ENCODE measurements around the gene GPR84. TPM values are rescaled to one million over a fixed set of nuclear protein-coding genes. Genes with fewer than 3 reads are reported as not detected.

Gene GPR84
- total and polyA plus RNA-seq, 2 of the 8 experiments (the other 6 are each of a cell fraction or from before 2014, with no cell fraction given): 0.09 TPM; not detected in 1

DNA sequence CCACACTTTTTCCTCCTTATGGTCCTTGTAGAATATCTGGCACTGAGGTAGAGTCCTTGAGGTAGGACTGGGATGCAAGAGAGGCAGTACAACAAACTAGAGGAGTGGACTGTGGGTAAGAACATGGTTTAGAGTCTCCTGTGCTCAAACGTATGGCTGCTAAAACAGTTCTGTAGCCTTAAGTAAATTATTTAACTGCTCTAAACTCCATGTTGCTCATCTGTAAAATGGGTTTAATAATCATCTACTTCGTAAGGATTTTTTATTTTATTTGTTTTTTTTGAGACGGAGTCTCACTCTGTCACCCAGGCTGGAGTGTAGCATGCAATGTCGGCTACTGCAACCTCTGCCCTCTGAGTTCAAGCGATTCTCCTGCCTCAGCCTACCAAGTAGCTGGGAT lies 42.9 kb downstream of the GPR84 start:
- 0 out of 2 replicates have a peak, but pooled peaks cover 4% of the 10 kb centered on the region for H3K23me2 ChIP-seq (ENCODE audit: low read depth, low read length)
- H2BK15ac ChIP-seq (ENCODE audit: low read length): no peak overlapping the region
- FAIRE-seq: no peak
- H3K56ac ChIP-seq (replicated peaks; ENCODE audit: insufficient read length, low read depth, low read length): no peak overlapping the region
- no peak overlapping the region for H2BK5ac ChIP-seq (ENCODE audit: low read depth, low read length)
- no peak overlapping the region for H3K4me3 ChIP-seq (ENCODE audit: extremely low read depth in 1 of 4, insufficient read depth in 2 of 4, low read depth in 3 of 4, low read length in 4 of 4)
- H2BK120ac ChIP-seq (replicated peaks; ENCODE audit: low read depth, low read length): no peak overlapping the region
- H3K36me3 ChIP-seq (ENCODE audit: control insufficient read depth in 2 of 4, insufficient read depth in 4 of 4, low read length in 3 of 4): no peaks in the 10 kb centered on the region; a peak in 1 of 8 replicates
- no peak overlapping the region for H3K14ac ChIP-seq (ENCODE audit: insufficient read length)
- H3K4ac ChIP-seq (replicated peaks; ENCODE audit: insufficient read length, low read depth, low read length): no peak overlapping the region
- no peak overlapping the region for H4K5ac ChIP-seq (ENCODE audit: insufficient read length, low read depth, low read length)
- H3K4me1 ChIP-seq (replicated peaks in 1 of 4; ENCODE audit: control insufficient read depth in 3 of 4, insufficient read depth in 4 of 4, low read length in 3 of 4): peaks cover 0 to 2% (median under 1%) of the 10 kb centered on the region in 4 experiments; a peak in 2 of 7 replicates
- no peak overlapping the region for H3K18ac ChIP-seq (ENCODE audit: extremely low read depth, low read length)
- H4K91ac ChIP-seq (replicated peaks; ENCODE audit: insufficient read length, low read length): no peak overlapping the region
- ChIA-PET POLR2A (ENCODE audit: partially characterized antibody) (interaction anchor here (0.9 to 5.6 kb wide), 8 partner anchors 17 to 62 kb away, joined by 3 to 28 read pairs (median 6); partner anchors contain the start of genes CBX5 and HNRNPA1), CTCF (ENCODE audit: partially characterized antibody) (interaction anchor here (0.6 to 34.6 kb wide), 9 partner anchors 12 to 1131 kb away, joined by 3 to 618 read pairs (median 4); partner anchors contain the start of gene NFE2)
- no peak overlapping the region for H3K27ac ChIP-seq (ENCODE audit: low read depth, low read length)
- H3K23ac ChIP-seq (ENCODE audit: insufficient read length): peak overlapping the region; percentile 96
- H4K20me1 ChIP-seq (replicated peaks in 1 of 2; ENCODE audit: control insufficient read depth in 1 of 2, insufficient read depth in 2 of 2, low read length in 2 of 2): no peaks in the 10 kb centered on the region
- no peak overlapping the region for H3K4me2 ChIP-seq (ENCODE audit: insufficient read depth in 1 of 2, low read depth in 2 of 2, low read length in 2 of 2)
- no peaks in the 10 kb centered on the region for H3K9me3 ChIP-seq (ENCODE audit: insufficient read depth in 2 of 2, low read depth in 1 of 2, low read length in 1 of 2)
- DNase-seq (ENCODE audit: low read depth in 1 of 2, low spot score in 2 of 2): no peak
- no peak overlapping the region for H2AK5ac ChIP-seq (ENCODE audit: low read depth, low read length)
- peaks cover 3% of the 10 kb centered on the region; the same call in 1 of the 2 replicates for H3K79me1 ChIP-seq (ENCODE audit: low read depth, low read length)
- TF ChIP-seq, protein P1, sequence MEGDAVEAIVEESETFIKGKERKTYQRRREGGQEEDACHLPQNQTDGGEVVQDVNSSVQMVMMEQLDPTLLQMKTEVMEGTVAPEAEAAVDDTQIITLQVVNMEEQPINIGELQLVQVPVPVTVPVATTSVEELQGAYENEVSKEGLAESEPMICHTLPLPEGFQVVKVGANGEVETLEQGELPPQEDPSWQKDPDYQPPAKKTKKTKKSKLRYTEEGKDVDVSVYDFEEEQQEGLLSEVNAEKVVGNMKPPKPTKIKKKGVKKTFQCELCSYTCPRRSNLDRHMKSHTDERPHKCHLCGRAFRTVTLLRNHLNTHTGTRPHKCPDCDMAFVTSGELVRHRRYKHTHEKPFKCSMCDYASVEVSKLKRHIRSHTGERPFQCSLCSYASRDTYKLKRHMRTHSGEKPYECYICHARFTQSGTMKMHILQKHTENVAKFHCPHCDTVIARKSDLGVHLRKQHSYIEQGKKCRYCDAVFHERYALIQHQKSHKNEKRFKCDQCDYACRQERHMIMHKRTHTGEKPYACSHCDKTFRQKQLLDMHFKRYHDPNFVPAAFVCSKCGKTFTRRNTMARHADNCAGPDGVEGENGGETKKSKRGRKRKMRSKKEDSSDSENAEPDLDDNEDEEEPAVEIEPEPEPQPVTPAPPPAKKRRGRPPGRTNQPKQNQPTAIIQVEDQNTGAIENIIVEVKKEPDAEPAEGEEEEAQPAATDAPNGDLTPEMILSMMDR (IDR thresholded peaks at IDR 0.05; ENCODE audit: control extremely low read depth in 1 of 3, insufficient read depth in 1 of 3, low read depth in 1 of 3, low read length in 3 of 3): no peak
- TF ChIP-seq CTBP2 (IDR thresholded peaks at IDR 0.05; ENCODE audit: borderline replicate concordance, insufficient read depth, insufficient read length, low read length) (no peak), RNF2 (IDR thresholded peaks at IDR 0.05; ENCODE audit: borderline replicate concordance, low read depth, low read length, missing control alignments, poor library complexity, severe bottlenecking) (no peak), CBX5 (IDR thresholded peaks at IDR 0.05; ENCODE audit: low read depth, low read length) (no peak), KDM4A (IDR thresholded peaks at IDR 0.05; ENCODE audit: low read depth, low read length, severe bottlenecking) (no peak)
- H3K79me2 ChIP-seq (ENCODE audit: control insufficient read depth in 1 of 2, insufficient read depth in 2 of 2, low read length in 2 of 2): peaks cover 0 to 5% of the 10 kb centered on the region in 2 experiments; a peak in 1 of 4 replicates
- no peak overlapping the region for H3K9ac ChIP-seq (replicated peaks in 1 of 4; ENCODE audit: extremely low read depth in 1 of 4, low read depth in 3 of 4, low read length in 3 of 4)
- H2AFZ ChIP-seq (ENCODE audit: low read length): no peak overlapping the region
- no peaks in the 10 kb centered on the region for H3K27me3 ChIP-seq (replicated peaks in 1 of 4; ENCODE audit: control insufficient read depth in 3 of 4, extremely low read depth in 1 of 4, insufficient read depth in 3 of 4, low read length in 3 of 4)
- H2BK20ac ChIP-seq (ENCODE audit: low read length): no peak overlapping the region
- no peak overlapping the region for H4K8ac ChIP-seq (ENCODE audit: extremely low read depth, insufficient read depth, low read length)
- 87% methylated on average over 5 of the region's 5 CpGs; no CpG with 5 or more reads in 1 of the 2 experiments for WGBS, 2 experiments (ENCODE audit: extremely low coverage in 1 of 2, insufficient coverage in 1 of 2, insufficient read length in 1 of 2, insufficient replicate concordance in 2 of 2, low coverage in 1 of 2, low lambda C conversion rate in 2 of 2, missing lambda C conversion rate in 1 of 2)
- H2BK12ac ChIP-seq (ENCODE audit: low read depth, low read length): no peak overlapping the region

All from H1 (cell line).